Kidney epithelial cell (primary cell): ENCODE measurements around the gene KIF13A. TPM values are rescaled to one million over a fixed set of nuclear protein-coding genes. Genes with fewer than 3 reads are reported as not detected.

ENCODE experiments used
- DNase-seq: peaks from one replicate; pipeline ENCODE4 v3.0.0-alpha.2; 2010; ENCODE audit warnings: low read depth
- H3K27me3 ChIP-seq: 2 replicates; pipeline ENCODE4 v1.6.0; 2011; ENCODE audit warnings: low read length; ENCODE audit not compliant: control insufficient read depth, insufficient read depth
- H3K36me3 ChIP-seq: 2 replicates; pipeline ENCODE4 v1.5.1; 2011; ENCODE audit warnings: low read length; ENCODE audit not compliant: control insufficient read depth, insufficient read depth
- H3K4me3 ChIP-seq: 2 replicates; pipeline ENCODE4 v1.5.1; 2011; ENCODE audit warnings: low read depth, mild to moderate bottlenecking, control low read depth, low read length
- CTCF ChIP-seq: IDR thresholded peaks from 2 replicates; pipeline ENCODE4 v1.5.1; 2011; ENCODE audit warnings: mild to moderate bottlenecking, moderate library complexity, low read length, control low read depth, inconsistent platforms; ENCODE audit not compliant: insufficient read depth, poor library complexity, severe bottlenecking
- total RNA-seq: library from RNA; depleted of rRNA; stranded (reverse); fragments of >200 nt; gene quantifications from 2 replicates; pipeline ENCODE4 v1.2.3, GENCODE V29; 2015

The KIF13A gene
- total RNA-seq, 1 donor from 2014 or later = 30.9 TPM

- no peak for TF ChIP-seq CTCF
- Histone ChIP-seq H3K36me3 (no peaks in the 10 kb centered on the region), H3K4me3 (no peak overlapping the region), H3K27me3 (no peaks in the 10 kb centered on the region)
- no peak for DNase-seq
These were observed 48.5 kb downstream of the KIF13A start for GRCh38 chr6:17938901-17939300.

GRCh38 chr6:17935188-17936149, 52.0 kb downstream of the KIF13A start:
- TF ChIP-seq CTCF = no peak
- no peaks in the 10 kb centered on the region for H3K27me3 ChIP-seq
- H3K36me3 ChIP-seq = no peaks in the 10 kb centered on the region
- no peak for DNase-seq
- H3K4me3 ChIP-seq = no peak overlapping the region

- TF ChIP-seq CTCF = no peak
- no peak for DNase-seq
- H3K36me3 ChIP-seq = no peaks in the 10 kb centered on the region
- no peak overlapping the region for H3K4me3 ChIP-seq
- no peaks in the 10 kb centered on the region for H3K27me3 ChIP-seq
These were observed 53.7 kb downstream of the KIF13A start for GRCh38 chr6:17933716-17934115.

- DNase-seq = no peak
- TF ChIP-seq CTCF = no peak
- H3K4me3 ChIP-seq = no peak overlapping the region
- H3K27me3 ChIP-seq = no peaks in the 10 kb centered on the region
- no peaks in the 10 kb centered on the region for H3K36me3 ChIP-seq
These were observed 55.0 kb downstream of the KIF13A start for GRCh38 chr6:17932330-17932852.

DNA sequence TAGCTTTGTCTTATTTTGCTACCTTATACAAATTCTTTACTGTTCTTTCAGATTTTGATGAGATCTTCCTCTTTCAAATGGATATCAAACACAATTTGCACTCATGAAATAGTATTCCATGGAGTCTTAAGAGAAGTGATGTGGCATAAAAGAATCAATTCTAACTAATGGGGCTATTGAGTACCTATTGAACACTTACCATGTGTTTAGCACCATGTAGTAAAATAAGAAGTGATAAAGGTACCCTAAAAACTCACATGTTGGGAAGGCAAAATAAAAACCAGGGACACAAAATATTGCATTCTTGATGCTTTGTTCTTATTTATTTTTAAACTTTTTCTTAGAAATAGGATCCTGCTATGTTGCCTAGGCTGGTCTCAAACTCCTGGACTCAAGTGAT, 56.2 kb downstream of the KIF13A start:
- DNase-seq = no peak
- H3K36me3 ChIP-seq = no peaks in the 10 kb centered on the region
- H3K4me3 ChIP-seq = no peak overlapping the region
- H3K27me3 ChIP-seq = no peaks in the 10 kb centered on the region
- no peak for TF ChIP-seq CTCF
